B cell (primary cell): ENCODE measurements around the gene SYMPK. TPM values are rescaled to one million over a fixed set of nuclear protein-coding genes. Genes with fewer than 3 reads are reported as not detected.

ENCODE experiments used
- ATAC-seq: fragments of 200-7000 bp; cut with Tn5 transposase; one replicate; pipeline ENCODE4 v1.10.0; 2021; ENCODE audit warnings: low read depth, mild to moderate bottlenecking, moderate number of reproducible peaks, moderate library complexity
- CTCF ChIA-PET: fragments of 350-600 bp; sonication (Branson Sonifier 250); formaldehyde crosslinking; loops from one replicate; lab custom pipeline; 2021; ENCODE audit warnings: antibody characterized with exemption, inconsistent platforms; lab: Charles Lee
- POLR2A ChIA-PET: fragments of 350-600 bp; sonication (Branson Sonifier 250); formaldehyde crosslinking; loops from one replicate; lab custom pipeline; 2021; ENCODE audit warnings: antibody characterized with exemption; lab: Charles Lee
- DNase-seq: peaks from one replicate; pipeline ENCODE4 v3.0.0; 2013
- H2AFZ ChIP-seq: 2 replicates; pipeline ENCODE4 v1.6.1; 2012; ENCODE audit warnings: mild to moderate bottlenecking, low read depth, low read length; ENCODE audit not compliant: insufficient read depth, poor library complexity, severe bottlenecking
- H3K27ac ChIP-seq, 2 donors: 1 replicate in 1 of 2; 2 replicates in 1 of 2; pipeline ENCODE4 v1.5.1; 2012 to 2013; ENCODE audit warnings: low read length in 2 of 2, mild to moderate bottlenecking in 2 of 2, moderate library complexity in 1 of 2
- H3K27me3 ChIP-seq, 4 experiments: fragments of 200-600 bp in 1 of 4; sonication (generic) in 1 of 4; replicated peaks in 1 of 4; 1 replicate in 2 of 4; 2 replicates in 2 of 4; pipeline versions ENCODE4 v1.6.1 to v1.7.0; 2013 to 2016; ENCODE audit warnings: low read length in 3 of 4, mild to moderate bottlenecking in 2 of 4, mixed read lengths in 1 of 4, moderate library complexity in 1 of 4; ENCODE audit not compliant: insufficient read depth in 4 of 4, control insufficient read depth in 3 of 4; ENCODE audit errors: control extremely low read depth in 1 of 4
- H3K36me3 ChIP-seq, 2 experiments: replicated peaks in 1 of 2; 1 replicate in 1 of 2; 2 replicates in 1 of 2; pipeline versions ENCODE4 v1.6.1 to v1.7.1; 2013; ENCODE audit warnings: low read length in 1 of 2; ENCODE audit not compliant: insufficient read depth in 2 of 2, control insufficient read depth in 1 of 2; ENCODE audit errors: control extremely low read depth in 1 of 2, extremely low read depth in 1 of 2
- H3K4me1 ChIP-seq, 2 donors: fragments of 200-600 bp in 1 of 2; sonication (generic) in 1 of 2; 1 replicate in 1 of 2; 2 replicates in 1 of 2; pipeline versions ENCODE4 v1.5.1 to v1.6.1; 2013 to 2017; ENCODE audit warnings: low read length in 2 of 2; ENCODE audit not compliant: control insufficient read depth in 2 of 2, insufficient read depth in 2 of 2
- H3K4me2 ChIP-seq: replicated peaks from 2 replicates; pipeline ENCODE3; 2012; ENCODE audit warnings: mild to moderate bottlenecking, low read depth, low read length; ENCODE audit not compliant: poor library complexity, severe bottlenecking
- H3K4me3 ChIP-seq, 5 experiments: fragments of 200-600 bp in 1 of 5; sonication (generic) in 1 of 5; 1 replicate in 3 of 5; 2 replicates in 2 of 5; pipeline versions ENCODE4 v1.5.1 to v1.7.0; 2011 to 2016; ENCODE audit warnings: low read length in 4 of 5, mild to moderate bottlenecking in 4 of 5, low read depth in 2 of 5, control low read depth in 1 of 5, moderate library complexity in 1 of 5; ENCODE audit not compliant: insufficient read depth in 1 of 5; ENCODE audit errors: control extremely low read depth in 1 of 5, extremely low read depth in 1 of 5
- H3K79me2 ChIP-seq: fragments of 200-600 bp; sonication (generic); one replicate; pipeline ENCODE4 v1.6.0; 2016; ENCODE audit warnings: low read length; ENCODE audit not compliant: control insufficient read depth, insufficient read depth
- H3K9ac ChIP-seq: fragments of 200-600 bp; sonication (generic); 2 replicates; pipeline ENCODE4 v1.6.1; 2017; ENCODE audit warnings: mild to moderate bottlenecking, low read length, moderate library complexity
- H3K9me3 ChIP-seq, 3 donors: one replicate each; pipeline versions ENCODE4 v1.6.1 to v1.7.1; 2013; ENCODE audit warnings: low read length in 2 of 3; ENCODE audit not compliant: control insufficient read depth in 2 of 3, insufficient read depth in 1 of 3; ENCODE audit errors: control extremely low read depth in 1 of 3
- H4K20me1 ChIP-seq: 2 replicates; pipeline ENCODE4 v1.6.0; 2012; ENCODE audit warnings: mild to moderate bottlenecking, low read length; ENCODE audit not compliant: insufficient read depth, control insufficient read depth, poor library complexity, severe bottlenecking
- H3K27ac Mint-ChIP-seq: one replicate; pipeline ENCODE4 v1.8.0; 2021; ENCODE audit warnings: mixed read lengths
- H3K27me3 Mint-ChIP-seq: one replicate; pipeline ENCODE4 v1.8.0; 2021; ENCODE audit warnings: mixed read lengths
- H3K4me1 Mint-ChIP-seq: one replicate; pipeline ENCODE4 v1.8.0; 2021; ENCODE audit warnings: mixed read lengths
- H3K4me3 Mint-ChIP-seq: one replicate; pipeline ENCODE4 v1.8.0; 2021; ENCODE audit warnings: mixed read lengths
- H3K9me3 Mint-ChIP-seq: one replicate; pipeline ENCODE4 v1.8.0; 2022; ENCODE audit warnings: mixed read lengths; ENCODE audit not compliant: insufficient read depth
- CTCF ChIP-seq: fragments of 200-600 bp; IDR thresholded peaks from one replicate; pipeline ENCODE4 v1.8.0; 2022; ENCODE audit warnings: antibody characterized with exemption, mild to moderate bottlenecking
- EZH2 ChIP-seq: IDR thresholded peaks from 2 replicates; pipeline ENCODE4 v1.6.1; 2012; ENCODE audit warnings: borderline replicate concordance, low read depth, mild to moderate bottlenecking, moderate library complexity, low read length; ENCODE audit not compliant: insufficient read depth, poor library complexity, severe bottlenecking
- WGBS: methylation state at CpG from one replicate; pipeline ENCODE4 v1.1.5; 2013; ENCODE audit warnings: missing lambda C conversion rate; ENCODE audit not compliant: insufficient coverage; 5-methylcytosine and 5-hydroxymethylcytosine counted together
- intact Hi-C: fragments of 100-400 bp; cut with micrococcal nuclease; formaldehyde crosslinking; loops from one replicate; pipeline ENCODE4 v1.10.0; 2022
- polyA plus RNA-seq: library from polyadenylated mRNA; depleted of rRNA; stranded (reverse); fragments of >200 nt; gene quantifications from 2 replicates; pipeline ENCODE4 v1.2.3, GENCODE V29; 2012
- total RNA-seq, 2 donors: library from RNA; stranded (reverse); fragments of 120-200 nt in 1 of 2; gene quantifications; 1 replicate in 1 of 2; 2 replicates in 1 of 2; pipeline versions ENCODE4 v1.2.3 to v1.2.4, GENCODE V29; 2013 to 2022

SYMPK gene
- total and polyA plus RNA-seq, 2 donors (not counting 1 experiment from before 2014, with no cell fraction given): 119 to 138 TPM

DNA sequence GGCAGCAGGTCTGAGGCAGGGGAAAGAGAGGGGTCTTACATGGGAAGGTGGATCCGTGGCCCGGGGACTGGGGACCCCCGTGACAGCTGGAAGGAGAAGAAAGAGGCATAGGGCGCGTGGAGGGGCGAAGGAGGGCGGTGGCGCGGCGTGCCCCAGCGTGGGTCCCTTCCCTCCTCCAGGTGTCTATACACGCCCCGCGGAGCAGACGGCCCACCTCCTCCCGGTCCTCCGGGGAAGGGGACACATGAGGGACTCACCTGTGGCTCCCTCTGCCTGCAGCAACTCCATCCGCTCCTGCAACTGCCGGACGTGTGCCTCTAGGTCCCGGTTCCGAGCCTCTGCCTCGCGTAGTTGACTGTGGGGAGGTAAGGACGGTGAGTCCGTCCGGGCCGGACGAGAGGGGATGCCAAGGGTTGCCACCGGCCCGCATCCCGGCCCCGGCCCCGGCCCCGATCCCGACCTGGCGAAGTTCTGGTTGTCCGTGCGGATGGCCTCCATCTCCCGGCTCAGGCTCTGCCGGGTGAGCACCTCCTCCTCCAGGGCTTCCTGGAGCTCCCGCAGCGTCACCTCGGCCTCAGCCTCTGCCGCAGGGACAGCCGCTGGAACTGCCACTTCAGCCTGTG lies 91.5 kb downstream of the SYMPK start:
- H3K27ac ChIP-seq: no peak overlapping the region
- ChIA-PET POLR2A (interaction anchor here (1.0 to 3.9 kb wide), 3 partner anchors 11 to 28 kb away, joined by 4 to 23 read pairs (median 18); partner anchors contain the start of genes DMPK and DMWD), CTCF (interaction anchor here (0.5 to 8.3 kb wide), 6 partner anchors 21 to 292 kb away, joined by 3 to 302 read pairs (median 18); partner anchors contain the start of genes DMWD, FOXA3, QPCTL and SNRPD2)

More for the DNA sequence above, 91.5 kb downstream of the SYMPK start:
- Histone ChIP-seq H3K4me3 (no peak overlapping the region), H3K27me3 (peaks cover 0 to 18% (median 6%) of the 10 kb centered on the region in 4 experiments), H3K4me1 (peaks cover 12 to 32% of the 10 kb centered on the region in 2 donors), H4K20me1 (no peaks in the 10 kb centered on the region), H3K9ac (no peak overlapping the region), H3K36me3 (no peaks in the 10 kb centered on the region), H2AFZ (no peak overlapping the region), H3K79me2 (no peaks in the 10 kb centered on the region), H3K9me3 (peaks cover 0 to 3% (median 0%) of the 10 kb centered on the region in 3 donors), H3K4me2 (peak overlapping the region; percentile 96)
- TF ChIP-seq CTCF (no peak), EZH2 (no peak)
- no peak for DNase-seq
- peak overlapping the region; percentile 90 for H3K4me3 Mint-ChIP-seq
- 94% methylated on average over 38 of the region's 46 CpGs for WGBS
- peaks cover 29% of the 10 kb centered on the region for H3K4me1 Mint-ChIP-seq
- peak overlapping the region; percentile 61 for H3K27ac Mint-ChIP-seq
- intact Hi-C loops: no loop called here
- H3K9me3 Mint-ChIP-seq: no peaks in the 10 kb centered on the region
- no peaks in the 10 kb centered on the region for H3K27me3 Mint-ChIP-seq
- ATAC-seq: no peak
